Stimulated activated CD4-positive, alpha-beta T cell treated with anti-CD3 and anti-CD28 coated beads, Interleukin-2, amount 100 ng/mL, for 4 hours (primary cell): Measurements from ENCODE around the gene APOBEC3H.

ENCODE experiments used
- DNase-seq: peaks from one replicate; pipeline ENCODE4 v3.0.0-alpha.2; 2020; ENCODE audit warnings: low read depth

The APOBEC3H gene

DNA sequence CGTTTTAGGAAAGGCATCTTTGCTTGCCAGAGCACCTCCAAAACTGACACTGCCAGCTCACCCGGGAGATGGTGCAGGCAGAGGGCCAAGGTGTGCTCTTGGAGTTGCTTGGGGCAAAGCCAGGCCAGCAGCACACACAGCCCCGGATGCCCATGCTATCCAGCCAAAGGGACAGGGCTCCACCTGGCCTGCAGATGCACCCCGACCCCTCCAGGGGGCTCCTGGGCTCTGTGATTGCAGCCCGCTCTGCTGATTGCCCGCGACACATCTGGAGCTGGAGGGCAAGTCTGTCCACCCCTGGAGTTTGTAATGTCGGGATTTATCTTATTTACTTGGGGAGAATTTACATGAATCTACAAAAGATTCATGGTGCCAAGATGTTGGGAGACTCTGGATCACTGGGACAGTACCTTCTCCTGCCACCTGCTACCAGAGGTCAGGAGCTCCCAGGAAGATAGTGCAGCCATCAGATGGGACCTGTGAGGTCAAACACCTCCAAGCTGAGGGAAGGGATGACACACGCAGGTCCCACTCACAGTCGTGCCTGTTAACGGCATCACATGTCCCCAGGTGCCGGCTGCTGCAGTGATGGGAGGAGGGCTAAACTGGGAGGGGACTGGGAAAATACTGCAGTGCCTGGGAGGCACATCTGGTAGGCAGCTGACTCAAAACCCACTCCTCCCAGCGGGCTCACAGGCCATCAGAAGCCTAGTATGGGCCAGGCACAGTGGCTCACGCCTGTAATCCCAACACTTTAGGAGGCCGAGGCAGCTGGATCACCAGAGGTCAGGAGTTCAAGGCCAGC is 38.2 kb downstream of the APOBEC3H start:
- no peak for DNase-seq

GRCh38 chr22:39136317-39136716 is 39.3 kb downstream of the APOBEC3H start:
- DNase-seq, result no peak

DNA sequence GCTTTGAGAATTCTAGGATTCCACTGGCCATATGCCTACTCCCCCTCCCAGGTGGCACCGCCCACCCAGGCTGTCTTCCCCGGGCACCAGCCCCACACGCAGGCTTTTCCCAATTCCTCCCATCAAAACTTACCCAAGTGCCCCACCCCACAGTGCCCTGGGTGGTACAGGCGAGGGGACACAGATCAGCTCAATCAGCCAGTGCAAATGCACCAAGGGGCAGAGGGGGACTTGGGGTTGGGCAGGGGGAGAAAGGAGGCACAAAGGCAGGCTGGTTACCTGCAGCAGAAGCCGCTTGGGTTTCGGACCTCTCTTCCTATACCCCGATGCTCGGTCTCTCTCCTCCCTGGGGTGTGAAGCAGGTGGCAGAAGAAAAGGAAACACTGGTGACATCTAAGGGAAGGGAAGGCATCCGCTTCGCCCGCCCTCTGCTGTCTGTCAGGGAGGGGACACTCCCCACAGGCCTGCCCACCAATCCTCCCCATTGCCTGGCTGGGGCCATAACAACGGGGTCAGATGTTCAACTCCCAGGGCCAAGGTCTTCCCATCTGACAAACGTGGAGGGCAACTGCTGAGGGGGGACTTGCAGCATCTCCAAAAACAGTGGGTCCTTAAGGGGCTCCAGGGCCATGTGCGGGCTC is 41.4 kb downstream of the APOBEC3H start:
- DNase-seq, result no peak

DNA sequence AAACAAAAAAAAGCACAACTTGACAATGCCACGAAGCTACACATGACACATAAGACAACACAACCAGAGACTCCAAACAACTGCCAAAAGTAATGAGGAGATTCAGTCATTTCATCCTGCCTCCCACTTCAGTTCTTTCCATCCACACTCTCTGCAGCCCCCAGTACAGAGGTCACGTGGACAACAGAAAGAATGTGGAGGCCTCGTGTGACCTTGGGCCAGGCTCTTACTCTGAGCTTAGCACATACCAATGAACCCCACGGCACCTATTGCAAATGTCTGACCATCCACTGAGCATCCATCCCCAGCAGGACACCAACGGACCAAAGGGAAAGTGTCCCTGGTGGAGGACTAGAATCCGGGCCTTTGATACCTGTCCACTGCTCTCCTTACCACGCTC is 42.9 kb downstream of the APOBEC3H start:
- DNase-seq, result no peak

DNA sequence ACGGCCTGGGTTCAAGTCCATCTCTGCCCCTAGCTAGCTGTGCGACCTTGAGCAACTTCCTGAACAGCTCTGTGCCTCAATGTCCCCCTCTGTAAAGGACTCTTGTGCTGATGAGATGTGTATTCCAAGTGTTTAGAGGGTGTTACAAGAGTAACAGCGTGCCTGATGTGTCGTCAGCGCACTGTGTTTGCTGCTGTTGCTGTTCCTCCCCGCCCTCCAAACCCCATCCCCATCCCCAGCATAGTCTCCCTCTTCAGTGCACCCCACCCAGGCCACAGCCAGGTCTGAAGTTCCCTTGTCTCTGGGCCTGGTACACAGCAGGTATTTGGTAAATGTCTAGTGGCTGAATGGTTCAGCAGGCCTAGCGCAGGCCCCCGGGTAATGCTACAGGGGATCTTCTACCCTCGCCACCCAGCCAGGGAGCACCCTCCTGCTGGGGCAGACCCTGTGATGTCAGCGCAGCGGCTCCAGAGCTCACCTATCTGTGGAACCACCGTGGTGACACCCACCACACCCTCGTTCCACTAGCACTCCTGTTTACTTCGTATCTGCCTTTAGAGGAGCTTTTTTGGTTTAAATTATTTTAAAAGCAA is 45.1 kb downstream of the APOBEC3H start:
- no peak for DNase-seq

- peak; percentile 53 for DNase-seq
These were observed 47.2 kb downstream of the APOBEC3H start for GRCh38 chr22:39144101-39144767.

- no peak for DNase-seq
These were observed 49.4 kb downstream of the APOBEC3H start for GRCh38 chr22:39146256-39147101.

DNA sequence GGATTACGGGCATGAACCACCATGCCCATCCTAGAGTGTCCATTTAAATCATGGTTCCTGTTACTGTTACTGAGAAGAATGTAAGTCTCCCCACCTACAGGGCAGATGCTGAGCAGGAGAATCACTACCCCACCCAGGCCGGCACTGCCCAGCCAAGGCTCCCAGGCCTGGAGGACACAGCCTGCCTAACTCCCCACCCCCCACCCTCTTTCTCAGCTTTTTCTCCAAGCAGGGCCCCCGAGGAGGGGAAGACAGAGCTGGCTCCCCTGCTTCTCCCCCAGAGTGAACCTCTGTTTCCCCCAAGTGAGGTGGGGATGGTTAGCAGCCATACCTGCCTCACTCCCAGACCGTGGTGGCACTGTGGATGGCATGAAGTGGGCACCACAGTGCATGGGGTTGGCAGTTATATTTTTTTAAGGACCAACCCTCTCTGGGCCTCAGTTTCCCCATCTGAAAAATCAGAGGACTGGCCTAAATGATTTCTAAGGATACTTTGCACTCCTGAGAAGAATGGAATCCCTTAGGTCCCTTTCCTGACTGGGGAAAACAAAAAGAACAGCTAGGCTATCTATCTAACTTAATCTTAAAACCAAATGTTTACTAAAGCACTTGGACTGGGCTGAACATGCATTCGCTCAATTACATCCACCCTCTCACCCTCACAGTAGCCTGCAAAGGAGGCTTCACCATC is 50.4 kb downstream of the APOBEC3H start:
- DNase-seq, result no peak

DNA sequence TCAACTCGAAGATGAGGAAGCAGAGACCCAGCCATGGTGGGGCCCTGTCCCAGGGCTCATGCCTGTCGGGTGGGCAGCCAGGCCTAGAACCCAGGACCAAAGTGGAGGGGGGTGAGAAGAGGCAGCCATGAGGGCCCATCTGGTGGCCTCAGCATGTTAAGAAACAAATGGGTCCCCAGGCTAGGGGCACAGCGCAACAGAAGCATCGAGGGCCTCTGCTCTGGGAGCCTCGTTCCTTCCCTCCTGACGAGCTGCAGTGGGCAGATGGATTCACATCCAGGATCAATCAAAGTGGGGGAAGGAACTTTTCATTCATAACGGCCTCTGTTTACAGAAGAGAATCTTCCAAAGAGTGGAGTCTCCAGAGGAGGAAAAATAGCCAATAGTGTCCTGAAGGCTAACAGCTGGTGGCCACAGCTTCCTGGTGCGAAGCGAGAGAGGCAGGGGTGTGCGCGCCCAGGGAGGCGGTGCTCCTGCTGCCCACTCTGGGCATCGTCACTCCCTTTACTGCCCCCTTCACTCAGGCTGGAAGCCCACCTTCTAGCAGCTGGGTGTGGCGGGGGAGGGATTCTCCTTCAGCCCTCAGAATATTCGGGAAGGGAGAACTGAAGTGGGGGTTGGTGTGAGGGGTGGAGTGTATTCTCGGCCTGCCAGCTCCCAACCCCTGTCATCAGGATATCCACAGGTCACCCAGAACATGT is 51.1 kb downstream of the APOBEC3H start:
- no peak for DNase-seq

DNA sequence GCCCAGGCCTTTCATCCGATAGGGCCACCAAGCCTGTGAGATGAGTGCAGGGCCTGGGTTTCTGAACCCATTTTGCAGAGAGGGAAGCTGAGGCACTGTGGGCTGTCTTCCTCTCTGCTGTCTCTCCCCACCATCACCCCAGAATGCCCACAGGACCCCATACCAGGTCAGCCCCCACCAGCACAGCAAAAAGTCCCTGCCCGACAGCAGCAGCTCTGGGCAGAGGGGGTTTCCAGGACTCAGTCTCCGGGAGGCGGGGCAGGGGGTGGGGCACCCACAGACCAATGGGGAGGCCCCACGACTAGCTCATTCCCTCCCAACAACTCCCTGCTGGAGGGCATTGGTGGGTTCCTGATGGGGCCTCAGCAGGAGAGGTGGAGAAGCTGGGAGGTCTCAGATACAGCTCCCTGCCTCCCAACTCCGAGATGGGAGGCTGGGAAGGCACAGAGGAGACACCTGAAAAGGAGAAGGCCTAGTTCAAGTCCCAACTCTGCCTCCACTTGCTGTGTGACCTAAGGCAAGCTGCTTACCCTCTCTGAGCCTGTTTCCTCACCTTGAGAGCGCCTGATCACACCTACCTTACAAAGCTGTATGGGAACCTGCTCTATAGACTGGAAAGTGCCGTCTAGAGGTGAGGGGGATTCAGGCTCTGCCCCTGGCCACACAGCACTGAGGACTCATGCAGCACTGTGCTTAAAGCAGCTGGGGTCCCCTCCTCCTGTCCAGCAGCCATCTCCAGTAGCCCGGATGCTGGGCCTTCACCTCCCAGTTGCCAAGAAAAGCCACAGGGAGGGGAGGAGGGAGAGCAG is 51.9 kb downstream of the APOBEC3H start:
- no peak for DNase-seq

DNA sequence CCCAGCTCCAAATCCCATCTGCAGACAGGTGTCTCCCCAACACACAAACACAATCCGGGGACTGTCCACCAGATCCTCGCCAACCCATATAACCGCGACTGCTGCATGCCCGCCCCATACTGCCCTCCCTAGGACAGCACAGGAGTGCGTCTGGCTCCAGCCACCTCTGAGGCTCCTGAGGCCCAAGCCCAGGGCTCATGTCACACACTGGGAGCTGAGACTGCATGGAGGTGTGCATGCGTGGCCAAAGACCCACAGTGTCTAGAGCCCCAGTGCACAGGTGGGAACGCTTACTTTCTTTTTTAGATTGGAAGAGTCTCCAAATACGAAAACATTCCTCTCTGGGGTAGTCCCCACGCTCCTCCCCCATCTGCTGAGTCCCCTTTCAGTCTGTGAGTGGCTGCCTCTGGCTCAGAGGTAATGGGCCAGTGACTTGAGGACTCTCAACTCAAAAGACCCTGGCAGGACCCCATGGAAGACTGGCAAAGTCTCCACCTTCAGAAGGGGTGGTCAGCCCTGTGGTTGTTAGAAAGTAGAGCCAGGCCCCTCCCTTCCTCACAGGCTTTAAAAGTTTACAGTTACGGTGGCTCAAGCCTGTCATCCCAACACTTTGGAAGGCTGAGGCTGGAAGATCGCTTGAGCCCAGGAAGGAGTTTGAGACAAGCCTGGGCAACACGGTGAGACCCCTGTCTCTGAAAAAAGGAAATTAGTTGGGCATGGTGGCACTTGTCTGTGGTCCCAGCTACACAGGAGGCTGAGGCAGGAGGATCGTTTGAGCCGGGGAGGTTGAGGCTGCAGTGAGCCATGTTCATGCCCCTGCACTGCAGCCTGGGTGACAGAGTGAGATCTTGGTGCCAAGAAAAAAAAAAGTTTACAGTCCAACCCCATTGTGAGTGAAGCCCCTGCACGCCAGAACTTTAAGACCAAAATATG is 53.1 kb downstream of the APOBEC3H start:
- no peak for DNase-seq

- no peak for DNase-seq
These were observed 53.8 kb downstream of the APOBEC3H start for GRCh38 chr22:39150848-39151215.

DNA sequence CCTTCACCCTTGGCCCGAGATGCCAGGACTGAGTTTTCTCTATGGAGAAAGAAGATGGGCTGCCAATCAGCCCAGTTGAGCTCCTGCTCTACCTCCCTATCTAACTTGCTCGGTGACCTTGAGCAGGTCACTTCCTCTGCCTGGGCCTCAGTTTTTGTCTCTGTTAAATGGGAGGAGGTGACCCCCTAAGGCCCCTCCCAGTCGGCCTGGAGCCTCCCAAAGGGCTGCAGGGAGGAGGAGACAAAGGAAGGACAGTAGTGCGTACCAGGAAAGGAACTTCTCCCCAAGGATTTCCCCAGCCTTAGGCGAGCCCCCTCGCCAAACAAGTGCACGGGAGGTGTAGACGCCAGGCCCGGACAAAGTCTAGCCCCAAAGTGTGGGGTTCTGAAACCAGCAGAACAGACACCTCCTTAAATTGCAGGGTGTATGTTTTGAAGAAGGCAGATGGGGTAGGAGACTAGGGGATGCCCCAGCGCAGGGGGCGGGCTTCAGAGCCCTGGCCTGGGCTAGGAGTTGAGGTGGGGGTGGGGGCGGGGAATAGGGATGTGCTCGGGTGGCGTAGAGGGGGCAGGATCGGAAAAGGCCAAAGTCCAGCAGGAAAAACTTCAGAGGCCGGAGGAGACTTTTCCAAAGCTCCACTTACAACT is 54.4 kb downstream of the APOBEC3H start:
- no peak for DNase-seq

DNA sequence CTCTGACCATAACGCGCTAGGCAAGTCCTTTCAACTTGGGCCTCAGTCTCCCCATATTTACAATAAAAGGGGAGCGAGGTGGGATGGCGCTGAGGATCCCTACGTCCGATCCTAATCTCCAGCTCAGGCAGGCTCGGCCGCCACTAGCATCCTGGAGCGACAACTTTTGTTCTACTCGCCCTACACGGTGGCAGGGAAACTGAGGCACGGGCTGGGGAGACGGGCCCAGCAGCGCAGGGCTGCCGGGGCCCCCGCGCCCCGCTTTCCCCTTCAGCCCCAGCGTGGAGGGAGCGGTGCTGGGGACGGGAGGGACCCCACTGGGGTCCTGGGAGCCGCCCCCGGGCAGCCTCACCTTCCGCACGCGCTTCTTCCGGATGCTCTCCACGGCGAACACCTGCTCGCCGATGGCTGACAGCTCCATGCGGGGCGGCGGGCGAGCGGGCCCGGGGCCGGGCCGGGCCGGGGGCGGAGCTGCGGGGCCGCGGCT is 55.0 kb downstream of the APOBEC3H start:
- DNase-seq, result no peak

GRCh38 chr22:39152511-39153219 is 55.6 kb downstream of the APOBEC3H start, which contains the start of gene CBX7:
Gene CBX7 (minus strand): TSS chr22:39152680. CDS start chr22:39152444, 236 bp downstream.
- DNase-seq, result peak; percentile 80

- no peak for DNase-seq
These were observed 56.2 kb downstream of the APOBEC3H start for GRCh38 chr22:39153220-39153717.
